Pancreas (tissue), 10 donors: Measurements from ENCODE around the gene PPM1F. TPM values are rescaled to one million over a fixed set of nuclear protein-coding genes. Genes with fewer than 3 reads are reported as not detected.
A peak's percentile ranks its signal among the peaks of the same experiment; 100 is the strongest.

Source experiments
- ATAC-seq, 4 donors: fragments of 200-7000 bp; cut with Tn5 transposase; one replicate each; pipeline versions ENCODE4 v1.8.0 to v1.9.1; 2020; ENCODE audit warnings: mild to moderate bottlenecking in 4 of 4, moderate library complexity in 4 of 4
- DNase-seq, 6 donors: peaks; one replicate each; pipeline ENCODE4 v3.0.0-alpha.2; 2020
- FAIRE-seq: peaks from 2 replicates; lab custom pipeline; 2012; peaks lifted over from hg19 to GRCh38; lab: Jason Lieb, UNC
- H3K27ac ChIP-seq, 4 donors: fragments of 200-600 bp; sonication (generic); 1 replicate in 3 of 4; 2 replicates in 1 of 4; pipeline versions ENCODE4 v1.5.0 to v1.8.0; 2020
- H3K27me3 ChIP-seq, 4 donors: fragments of 200-600 bp; one replicate each; pipeline ENCODE4 v1.8.0; 2021
- H3K36me3 ChIP-seq, 3 donors: fragments of 200-600 bp; sonication (generic) in 1 of 3; one replicate each; pipeline versions ENCODE4 v1.5.0 to v1.8.0; 2020 to 2021
- H3K4me1 ChIP-seq, 3 donors: fragments of 200-600 bp; one replicate each; pipeline ENCODE4 v1.8.0; 2021
- H3K4me3 ChIP-seq, 4 donors: fragments of 200-600 bp; sonication (generic) in 2 of 4; one replicate each; pipeline versions ENCODE4 v1.5.0 to v1.8.0; 2020 to 2021
- H3K9me3 ChIP-seq, 4 donors: fragments of 200-600 bp; one replicate each; pipeline ENCODE4 v1.8.0; 2021
- CTCF ChIP-seq, 4 donors: fragments of 200-600 bp; sonication (generic) in 3 of 4; IDR thresholded peaks; one replicate each; pipeline versions ENCODE4 v1.5.0 to v1.8.0; 2021; ENCODE audit warnings: antibody characterized with exemption in 4 of 4
- WGBS, 2 donors: extraction: QIAGEN DNeasy Blood & Tissue Kit; methylation state at CpG; one replicate each; pipeline ENCODE4 v1.1.7; 2013; 5-methylcytosine and 5-hydroxymethylcytosine counted together
- intact Hi-C, 3 donors: fragments of 100-400 bp; cut with DNase I; formaldehyde crosslinking; loops; one replicate each; pipeline versions ENCODE4 v1.11.1 to v1.14.2; 2022
- polyA plus RNA-seq, 2 donors: library from polyadenylated mRNA; stranded (reverse); fragments of 200-250 nt; gene quantifications; one replicate each; pipeline ENCODE4 v1.2.3, GENCODE V29; 2013
- total RNA-seq, 6 donors: library from RNA; stranded (reverse); fragmentation: NEBNext Ultra II Directional in 4 of 6; extraction: Animal tissue kit (Norgen Biotek cat#: 25700) in 4 of 6; gene quantifications; one replicate each; pipeline versions ENCODE4 v1.2.1 to v1.2.4, GENCODE V29; 2021 to 2023
- donor health status: healthy with polysubstance abuse.
- donor health status: DM: no; HTN: no; CAD: no; lungs with moderate emphysema.
- donor health status: DM: no; HTN: no; CAD: no.
- donor health status: control.
- donor health status: control.
- donor health status: Bipolar disorder and iron deficiency.
- donor health status: DM: yes; HTN: yes; CAD: no.
- donor health status: DM: no; HTN: no; CAD: no.
- donor health status: DM: no; HTN: no; CAD: no.
- donor health status: DM: yes; HTN: yes; CAD: no.

The PPM1F gene
- total and polyA plus RNA-seq, 8 donors = 9.2 to 16.0 (median 10.2) TPM

- TF ChIP-seq CTCF (IDR thresholded peaks at IDR 0.05) = no peak
- Histone ChIP-seq H3K27me3 (no peaks in the 10 kb centered on the region), H3K4me1 (no peaks in the 10 kb centered on the region), H3K9me3 (no peaks in the 10 kb centered on the region), H3K36me3 (peaks cover 0 to 42% (median 17%) of the 10 kb centered on the region in 3 donors), H3K4me3 (no peak overlapping the region), H3K27ac (peak overlapping the region in 2 of 4 donors; percentile 50 to 60)
- intact Hi-C loops = no loop called here
- ATAC-seq (peak; percentile 68 to 86 (median 84)), DNase-seq (peak in 3 of 6 donors; percentile 46 to 72 (median 50)), FAIRE-seq (no peak)
- WGBS, 2 donors = 85 to 86% methylated on average over 22 to 23 of the region's 23 CpGs
Observed at GRCh38 chr22:21961886-21962654, 9.4 kb upstream of the PPM1F start.

- no peak for DNase-seq
Observed at GRCh38 chr22:21961127-21961867, 8.6 kb upstream of the PPM1F start.

GRCh38 chr22:21960200-21961126, 7.8 kb upstream of the PPM1F start:
- no peak for DNase-seq
- 91 to 93% methylated on average over 23 to 24 of the region's 24 CpGs for whole genome bisulfite sequencing, 2 donors
- Histone ChIP-seq H3K36me3 (peaks cover 0 to 33% (median 11%) of the 10 kb centered on the region in 3 donors), H3K27ac (no peak overlapping the region), H3K27me3 (no peaks in the 10 kb centered on the region), H3K4me1 (no peaks in the 10 kb centered on the region), H3K9me3 (no peaks in the 10 kb centered on the region), H3K4me3 (no peak overlapping the region)
- no peak for FAIRE-seq
- intact Hi-C loops = no loop called here
- no peak for TF ChIP-seq CTCF (IDR thresholded peaks at IDR 0.05)
- no peak for ATAC-seq

More at GRCh38 chr22:21961127-21961867, 8.6 kb upstream of the PPM1F start:
- intact Hi-C loops = no loop called here
- no peaks in the 10 kb centered on the region for H3K27me3 ChIP-seq
- FAIRE-seq (no peak), ATAC-seq (no peak)
- 90 to 92% methylated on average over 18 of the region's 18 CpGs for WGBS, 2 donors
- H3K4me1 ChIP-seq = no peaks in the 10 kb centered on the region
- TF ChIP-seq CTCF (IDR thresholded peaks at IDR 0.05) = no peak
- H3K9me3 ChIP-seq = no peaks in the 10 kb centered on the region
- peak overlapping the region in 2 of 4 donors; percentile 50 to 60 for H3K27ac ChIP-seq
- H3K4me3 ChIP-seq = no peak overlapping the region
- H3K36me3 ChIP-seq = peaks cover 0 to 35% (median 11%) of the 10 kb centered on the region in 3 donors

GRCh38 chr22:21959274-21960074, 6.8 kb upstream of the PPM1F start:
- Histone ChIP-seq H3K9me3 (no peaks in the 10 kb centered on the region), H3K36me3 (peaks cover 0 to 26% (median 7%) of the 10 kb centered on the region in 3 donors), H3K4me3 (no peak overlapping the region), H3K27me3 (no peaks in the 10 kb centered on the region), H3K27ac (no peak overlapping the region), H3K4me1 (no peaks in the 10 kb centered on the region)
- FAIRE-seq (no peak), DNase-seq (no peak), ATAC-seq (no peak)
- intact Hi-C loops = no loop called here
- no peak for TF ChIP-seq CTCF (IDR thresholded peaks at IDR 0.05)
- WGBS, 2 donors = 85 to 86% methylated on average over 18 of the region's 18 CpGs
